Fibroblast of lung (primary cell): Measurements from ENCODE around the gene PCBD1. TPM values are rescaled to one million over a fixed set of nuclear protein-coding genes. Genes with fewer than 3 reads are reported as not detected.
A peak's percentile ranks its signal among the peaks of the same experiment; 100 is the strongest.

ENCODE experiments used
- DNase-seq, 2 donors: peaks; one replicate each; pipeline versions ENCODE4 v3.0.0 to v3.0.0-alpha.2; 2010; ENCODE audit warnings: low read depth in 2 of 2
- H2AFZ ChIP-seq: 2 replicates; pipeline ENCODE4 v1.5.1; 2012; ENCODE audit warnings: low read length, control low read depth, inconsistent platforms
- H3K27ac ChIP-seq: 2 replicates; pipeline ENCODE4 v1.5.1; 2011; ENCODE audit warnings: low read length, control low read depth; ENCODE audit not compliant: insufficient read depth
- H3K27me3 ChIP-seq: 2 replicates; pipeline ENCODE4 v1.5.1; 2011; ENCODE audit warnings: mild to moderate bottlenecking, low read length; ENCODE audit not compliant: control insufficient read depth, insufficient read depth
- H3K36me3 ChIP-seq: 2 replicates; pipeline ENCODE4 v1.5.1; 2011; ENCODE audit warnings: low read length; ENCODE audit not compliant: control insufficient read depth, insufficient read depth
- H3K4me1 ChIP-seq: 2 replicates; pipeline ENCODE4 v1.5.1; 2011; ENCODE audit warnings: low read length; ENCODE audit not compliant: control insufficient read depth, insufficient read depth; ENCODE audit errors: extremely low read depth
- H3K4me2 ChIP-seq: 2 replicates; pipeline ENCODE4 v1.5.1; 2011; ENCODE audit warnings: low read length, control low read depth; ENCODE audit not compliant: insufficient read depth; ENCODE audit errors: extremely low read depth
- H3K4me3 ChIP-seq, 4 experiments: fragments of 200-600 bp in 1 of 4; sonication (generic) in 1 of 4; replicated peaks in 1 of 4; 2 replicates each; pipeline ENCODE4 v1.5.1; 2011 to 2016; ENCODE audit warnings: low read length in 4 of 4, low read depth in 3 of 4, mild to moderate bottlenecking in 3 of 4, control low read depth in 2 of 4, inconsistent platforms in 1 of 4, mixed read lengths in 1 of 4; ENCODE audit not compliant: insufficient read depth in 1 of 4; ENCODE audit errors: control extremely low read depth in 1 of 4
- H3K79me2 ChIP-seq: 2 replicates; pipeline ENCODE4 v1.5.1; 2012; ENCODE audit warnings: mild to moderate bottlenecking, low read length, inconsistent platforms; ENCODE audit not compliant: control insufficient read depth, insufficient read depth
- H3K9ac ChIP-seq: 2 replicates; pipeline ENCODE4 v1.5.1; 2011; ENCODE audit warnings: mild to moderate bottlenecking, low read length, control low read depth; ENCODE audit not compliant: insufficient read depth
- H3K9me3 ChIP-seq: 2 replicates; pipeline ENCODE4 v1.5.1; 2012; ENCODE audit warnings: low read depth, low read length; ENCODE audit not compliant: control insufficient read depth, insufficient read depth
- H4K20me1 ChIP-seq: 2 replicates; pipeline ENCODE4 v1.5.1; 2011; ENCODE audit warnings: low read length; ENCODE audit not compliant: control insufficient read depth, insufficient read depth; ENCODE audit errors: extremely low read depth
- EZH2 ChIP-seq: IDR thresholded peaks from 2 replicates; pipeline ENCODE4 v1.5.1; 2012; ENCODE audit warnings: low read length, control low read depth, mild to moderate bottlenecking; ENCODE audit errors: missing control alignments
- polyA plus RNA-seq, 2 donors: library from polyadenylated mRNA; depleted of rRNA in 1 of 2; stranded (reverse) in 1 of 2; unstranded in 1 of 2; fragments of >200 nt; gene quantifications; 2 replicates each; pipeline ENCODE4 v1.2.1, GENCODE V29; 2011 to 2012; ENCODE audit warnings: missing spikeins in 1 of 2
- total RNA-seq: library from RNA; depleted of rRNA; stranded (reverse); fragments of >200 nt; gene quantifications from 2 replicates; pipeline ENCODE4 v1.2.1, GENCODE V29; 2014
- TF ChIP-seq, protein P1 (sequence below), 2 donors: IDR thresholded peaks in 1 of 2; conservative IDR thresholded peaks in 1 of 2; 1 replicate in 1 of 2; 2 replicates in 1 of 2; pipeline ENCODE4 v1.5.1; 2011 to 2012; ENCODE audit warnings: low read length in 2 of 2, control low read depth in 1 of 2, inconsistent platforms in 1 of 2, low read depth in 1 of 2, mild to moderate bottlenecking in 1 of 2

PCBD1 gene
- total and polyA plus RNA-seq, 2 donors (not counting 1 experiment from before 2014, with no cell fraction given), result 31.2 to 46.6 TPM

DNA sequence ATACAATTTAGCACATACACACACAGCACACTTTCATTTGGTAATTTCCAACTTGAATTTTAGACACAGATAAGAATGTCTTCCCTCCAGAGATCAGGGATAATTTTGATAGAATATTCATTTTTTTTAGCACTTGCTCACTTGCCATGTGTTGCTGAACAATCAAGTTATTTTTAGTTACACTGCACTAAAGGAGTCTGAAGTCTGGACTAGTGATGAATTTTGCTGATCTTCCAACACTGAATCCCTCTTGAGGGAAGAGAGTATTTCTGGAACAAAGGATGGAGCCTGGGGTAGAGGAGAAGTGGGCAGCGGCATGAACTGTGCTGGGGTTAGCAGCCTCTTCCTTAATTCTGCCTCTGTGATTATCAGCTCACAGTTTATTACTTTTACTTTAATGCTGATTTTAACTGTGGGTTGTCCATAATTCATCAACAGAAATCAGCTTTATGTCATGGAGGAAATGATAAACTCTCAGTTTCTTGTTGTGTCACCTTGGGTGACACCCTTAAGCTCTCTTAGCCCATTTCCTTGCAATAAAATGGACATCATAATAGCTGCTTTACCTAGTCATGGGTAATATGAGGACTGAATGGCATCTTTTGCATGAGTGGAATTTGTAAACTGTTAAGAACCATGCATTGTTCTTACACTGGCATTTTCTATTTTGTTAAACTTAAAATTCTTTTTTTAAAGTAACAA lies 40.6 kb downstream of the PCBD1 start:
- Histone ChIP-seq H3K4me3 (no peak overlapping the region), H3K4me1 (peaks cover 5% of the 10 kb centered on the region), H4K20me1 (no peaks in the 10 kb centered on the region), H3K79me2 (no peaks in the 10 kb centered on the region), H3K9ac (no peak overlapping the region), H2AFZ (no peak overlapping the region), H3K9me3 (no peaks in the 10 kb centered on the region), H3K4me2 (no peak overlapping the region), H3K27me3 (no peaks in the 10 kb centered on the region), H3K27ac (no peak overlapping the region), H3K36me3 (no peaks in the 10 kb centered on the region)
- peak in 1 of 2 donors; percentile 61 for DNase-seq
- no peak for TF ChIP-seq EZH2
- TF ChIP-seq, protein P1, sequence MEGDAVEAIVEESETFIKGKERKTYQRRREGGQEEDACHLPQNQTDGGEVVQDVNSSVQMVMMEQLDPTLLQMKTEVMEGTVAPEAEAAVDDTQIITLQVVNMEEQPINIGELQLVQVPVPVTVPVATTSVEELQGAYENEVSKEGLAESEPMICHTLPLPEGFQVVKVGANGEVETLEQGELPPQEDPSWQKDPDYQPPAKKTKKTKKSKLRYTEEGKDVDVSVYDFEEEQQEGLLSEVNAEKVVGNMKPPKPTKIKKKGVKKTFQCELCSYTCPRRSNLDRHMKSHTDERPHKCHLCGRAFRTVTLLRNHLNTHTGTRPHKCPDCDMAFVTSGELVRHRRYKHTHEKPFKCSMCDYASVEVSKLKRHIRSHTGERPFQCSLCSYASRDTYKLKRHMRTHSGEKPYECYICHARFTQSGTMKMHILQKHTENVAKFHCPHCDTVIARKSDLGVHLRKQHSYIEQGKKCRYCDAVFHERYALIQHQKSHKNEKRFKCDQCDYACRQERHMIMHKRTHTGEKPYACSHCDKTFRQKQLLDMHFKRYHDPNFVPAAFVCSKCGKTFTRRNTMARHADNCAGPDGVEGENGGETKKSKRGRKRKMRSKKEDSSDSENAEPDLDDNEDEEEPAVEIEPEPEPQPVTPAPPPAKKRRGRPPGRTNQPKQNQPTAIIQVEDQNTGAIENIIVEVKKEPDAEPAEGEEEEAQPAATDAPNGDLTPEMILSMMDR (conservative IDR thresholded peaks at IDR 0.05 in 1 of 2, IDR thresholded peaks at IDR 0.05 in 1 of 2; ENCODE audit: low read depth in 1 of 2, low read length in 2 of 2), result no peak

DNA sequence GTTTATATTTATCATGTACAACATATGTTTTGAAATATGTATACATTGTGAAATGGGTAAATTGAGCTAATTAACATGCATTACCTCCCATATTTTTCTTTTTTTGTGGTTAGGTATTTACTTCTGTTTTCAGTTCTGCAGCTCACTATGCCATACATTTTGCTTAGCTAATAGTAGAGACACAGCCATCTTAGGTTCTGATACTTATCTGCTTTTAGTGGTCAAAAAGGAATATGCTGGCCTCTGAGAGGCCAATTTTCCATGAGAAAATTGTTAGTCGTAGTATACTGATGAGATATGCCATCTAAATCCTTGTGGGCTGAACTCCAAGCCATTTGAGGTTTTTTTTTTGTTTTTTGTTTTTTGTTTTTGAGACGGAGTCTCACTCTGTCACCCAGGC lies 41.6 kb downstream of the PCBD1 start:
- peak in 1 of 2 donors; percentile 58 for DNase-seq
- no peaks in the 10 kb centered on the region for H3K79me2 ChIP-seq
- H3K9me3 ChIP-seq, result no peaks in the 10 kb centered on the region
- H3K4me2 ChIP-seq, result no peak overlapping the region
- no peaks in the 10 kb centered on the region for H3K36me3 ChIP-seq
- H3K4me1 ChIP-seq, result peaks cover 5% of the 10 kb centered on the region
- H4K20me1 ChIP-seq, result no peaks in the 10 kb centered on the region
- no peak overlapping the region for H2AFZ ChIP-seq
- no peak overlapping the region for H3K4me3 ChIP-seq
- H3K27ac ChIP-seq, result no peak overlapping the region
- H3K9ac ChIP-seq, result no peak overlapping the region
- no peaks in the 10 kb centered on the region for H3K27me3 ChIP-seq
- TF ChIP-seq EZH2, result no peak
- TF ChIP-seq, protein P1 (conservative IDR thresholded peaks at IDR 0.05 in 1 of 2, IDR thresholded peaks at IDR 0.05 in 1 of 2; ENCODE audit: low read depth in 1 of 2, low read length in 2 of 2), result no peak

DNA sequence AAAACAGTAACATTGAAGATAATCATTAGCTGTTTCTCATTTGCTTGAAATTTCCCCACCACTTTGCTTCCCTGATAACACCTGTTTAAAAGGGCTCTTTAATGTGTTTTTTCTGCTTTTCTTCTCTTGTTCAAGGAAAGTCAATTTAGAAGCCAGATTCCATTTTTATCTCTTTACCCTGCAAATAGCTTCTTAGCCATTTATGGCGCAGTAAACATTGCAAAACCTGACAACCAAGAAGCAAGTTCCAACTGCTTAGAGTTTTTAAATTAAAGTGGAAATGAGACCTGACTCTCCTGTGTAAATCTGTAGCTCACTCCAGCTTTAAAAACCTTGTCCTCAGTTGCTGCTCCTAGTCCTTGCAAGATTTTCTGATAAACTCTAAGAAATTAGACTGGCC lies 42.5 kb downstream of the PCBD1 start:
- Histone ChIP-seq H3K27me3 (no peaks in the 10 kb centered on the region), H2AFZ (no peak overlapping the region), H3K9me3 (no peaks in the 10 kb centered on the region), H4K20me1 (no peaks in the 10 kb centered on the region), H3K79me2 (no peaks in the 10 kb centered on the region), H3K36me3 (no peaks in the 10 kb centered on the region), H3K4me2 (no peak overlapping the region), H3K27ac (no peak overlapping the region), H3K4me3 (no peak overlapping the region), H3K9ac (no peak overlapping the region), H3K4me1 (peaks cover 5% of the 10 kb centered on the region)
- DNase-seq, result no peak
- TF ChIP-seq EZH2, result no peak
- TF ChIP-seq, protein P1 (conservative IDR thresholded peaks at IDR 0.05 in 1 of 2, IDR thresholded peaks at IDR 0.05 in 1 of 2; ENCODE audit: low read depth in 1 of 2, low read length in 2 of 2), result no peak
